GF-D8 (cell line): ENCODE data around the gene SMCR8.
A peak's percentile ranks its signal among the peaks of the same experiment; 100 is the strongest.
"Not testable (repeated sequence)": the region's sequence is repeated elsewhere in the genome, so short reads cannot be mapped to it uniquely, and the experiment has no call there.

Experiments
- DNase-seq: peaks from one replicate; lab custom pipeline; 2025; lab: John Stamatoyannopoulos, UW

SMCR8 gene

GRCh38 chr17:18361837-18362697 lies 47.0 kb downstream of the SMCR8 start:
- no peak for DNase-seq

GRCh38 chr17:18362698-18363100 lies 47.6 kb downstream of the SMCR8 start:
- DNase-seq = no peak

- peak; percentile 34 for DNase-seq
Observed at GRCh38 chr17:18363101-18364049, 48.3 kb downstream of the SMCR8 start, which contains the start of gene SHMT1. SHMT1 (minus strand) TSS chr17:18363550; CDS start chr17:18355981, 7,569 bp downstream.

GRCh38 chr17:18364166-18364565 lies 49.1 kb downstream of the SMCR8 start:
- DNase-seq = no peak

GRCh38 chr17:18368946-18369345 lies 53.9 kb downstream of the SMCR8 start:
- DNase-seq = no peak

- DNase-seq = no peak
Observed at GRCh38 chr17:18370761-18371160, 55.7 kb downstream of the SMCR8 start.

- DNase-seq = no peak
Observed at GRCh38 chr17:18371455-18371854, 56.4 kb downstream of the SMCR8 start.

- not testable (repeated sequence) for DNase-seq
Observed at GRCh38 chr17:18373181-18373580, 58.1 kb downstream of the SMCR8 start.

- no peak for DNase-seq
Observed at GRCh38 chr17:18374216-18374615, 59.1 kb downstream of the SMCR8 start.
